K562 (cell line): ENCODE measurements around the gene PLXDC1. TPM values are rescaled to one million over a fixed set of nuclear protein-coding genes. Genes with fewer than 3 reads are reported as not detected.

Experiments
- ATAC-seq: fragments of 200-7000 bp; cut with Tn5 transposase; 3 replicates; pipeline ENCODE4 v1.9.1; 2020; ENCODE audit warnings: moderate library complexity
- BruUV-seq: library from RNA; stranded (reverse); fragments of 400-500 nt; replicated peaks from 2 replicates; lab custom pipeline; 2021; lab: Mats Ljungman, UMichigan
- CTCF ChIA-PET: fragments of 300-600 bp; formaldehyde crosslinking; extraction: SDS; loops from one replicate; lab custom pipeline; 2021; ENCODE audit warnings: low intra/inter-chr PET ratio; lab: Yijun Ruan, JAX
- POLR2A ChIA-PET: fragments of 300-600, 350-650 bp; sonication (Branson Sonifier 250); formaldehyde crosslinking; extraction: SDS; loops from one replicate; lab custom pipeline; 2021; ENCODE audit warnings: antibody characterized with exemption, inconsistent platforms; lab: Yijun Ruan, JAX
- DNase-seq, 4 experiments: peaks; one replicate each; pipeline versions ENCODE4 v3.0.0 to v3.0.0-alpha.2; 2011 to 2018; ENCODE audit warnings: low spot score in 3 of 4, mixed read lengths in 3 of 4; ENCODE audit errors: extremely low read depth in 1 of 4
- FAIRE-seq: peaks from 2 replicates; lab custom pipeline; 2011; peaks lifted over from hg19 to GRCh38; lab: Jason Lieb, UNC
- H2AFZ ChIP-seq: 2 replicates; pipeline ENCODE4 v1.6.0; 2011; ENCODE audit warnings: low read depth, low read length, control low read depth, inconsistent platforms
- H3K27ac ChIP-seq: fragments of 200-600 bp; 3 replicates; pipeline ENCODE4 v1.8.0; 2011; ENCODE audit warnings: low read depth, mild to moderate bottlenecking, control low read depth, inconsistent platforms, low read length, moderate library complexity, mixed read lengths; ENCODE audit errors: extremely low read depth
- H3K27me3 ChIP-seq, 2 experiments: fragments of 300-600 bp in 1 of 2; 2 replicates in 1 of 2; 3 replicates in 1 of 2; pipeline versions ENCODE4 v1.6.0 to v1.8.0; 2011; ENCODE audit warnings: inconsistent platforms in 2 of 2, low read length in 2 of 2, mild to moderate bottlenecking in 1 of 2, mixed read lengths in 1 of 2, moderate library complexity in 1 of 2; ENCODE audit not compliant: control insufficient read depth in 2 of 2, insufficient read depth in 2 of 2
- H3K36me3 ChIP-seq: fragments of 300-600 bp; 3 replicates; pipeline ENCODE4 v1.8.0; 2011; ENCODE audit warnings: mild to moderate bottlenecking, low read length, inconsistent platforms; ENCODE audit not compliant: control insufficient read depth, insufficient read depth
- H3K4me1 ChIP-seq, 2 experiments: fragments of 200-600 bp in 1 of 2; replicated peaks in 1 of 2; 2 replicates in 1 of 2; 3 replicates in 1 of 2; pipeline versions ENCODE4 v1.5.1 to v1.8.0; 2011; ENCODE audit warnings: inconsistent platforms in 2 of 2, low read length in 2 of 2, mild to moderate bottlenecking in 1 of 2, mixed read lengths in 1 of 2, moderate library complexity in 1 of 2; ENCODE audit not compliant: control insufficient read depth in 2 of 2, insufficient read depth in 2 of 2
- H3K4me2 ChIP-seq: 2 replicates; pipeline ENCODE4 v1.6.1; 2011; ENCODE audit warnings: low read length, control low read depth, inconsistent platforms, mixed read lengths; ENCODE audit not compliant: insufficient read depth
- H3K4me3 ChIP-seq: fragments of 200-600 bp; sonication (generic), shearing (Covaris generic); 2 replicates; pipeline ENCODE4 v1.5.1; 2016; ENCODE audit warnings: control low read depth, inconsistent platforms
- H3K79me2 ChIP-seq: fragments of 200-600 bp; 3 replicates; pipeline ENCODE4 v1.8.0; 2011; ENCODE audit warnings: low read length, inconsistent platforms; ENCODE audit not compliant: control insufficient read depth, insufficient read depth
- H3K9ac ChIP-seq, 2 experiments: 2 replicates each; pipeline versions ENCODE4 v1.6.0 to v1.6.1; 2011; ENCODE audit warnings: low read depth in 2 of 2, low read length in 2 of 2, control low read depth in 1 of 2, inconsistent platforms in 1 of 2, mild to moderate bottlenecking in 1 of 2, mixed read lengths in 1 of 2; ENCODE audit not compliant: insufficient read depth in 1 of 2
- H3K9me1 ChIP-seq: one replicate; pipeline ENCODE4 v1.6.0; 2011; ENCODE audit warnings: inconsistent platforms, mild to moderate bottlenecking, low read length, moderate library complexity; ENCODE audit not compliant: control insufficient read depth, insufficient read depth
- H3K9me3 ChIP-seq: replicated peaks from 2 replicates; pipeline ENCODE4 v1.5.1; 2011; ENCODE audit warnings: low read depth, low read length, inconsistent platforms; ENCODE audit not compliant: control insufficient read depth, insufficient read depth
- H4K20me1 ChIP-seq: replicated peaks from 2 replicates; pipeline ENCODE4 v1.6.1; 2011; ENCODE audit warnings: low read length, inconsistent platforms, mixed read lengths; ENCODE audit not compliant: control insufficient read depth, insufficient read depth
- EP400 ChIP-seq: fragments of 450-650 bp; IDR thresholded peaks from 2 replicates; pipeline ENCODE4 v1.6.1; 2017; ENCODE audit warnings: antibody characterized with exemption, mild to moderate bottlenecking, moderate library complexity
- L3MBTL2 ChIP-seq: fragments of 450-650 bp; IDR thresholded peaks from 2 replicates; pipeline ENCODE4 v1.6.1; 2016; ENCODE audit warnings: mild to moderate bottlenecking, moderate library complexity
- MYC ChIP-seq, 2 experiments: fragments of 250-450 bp in 1 of 2; sonication (Bioruptor Pico) in 1 of 2; IDR thresholded peaks; 2 replicates each; pipeline versions ENCODE4 v1.5.1 to v1.6.1; 2012 to 2021; ENCODE audit warnings: low read depth in 2 of 2, borderline replicate concordance in 1 of 2, improper control_type of control experiment in 1 of 2, low read length in 1 of 2, mild to moderate bottlenecking in 1 of 2, moderate library complexity in 1 of 2
- NFE2 ChIP-seq: IDR thresholded peaks from 2 replicates; pipeline ENCODE4 v1.6.1; 2014; ENCODE audit warnings: antibody characterized with exemption, low read depth
- RBBP5 ChIP-seq: fragments of 200-600 bp; sonication (generic); IDR thresholded peaks from 2 replicates; pipeline ENCODE4 v1.6.1; 2012; ENCODE audit warnings: borderline replicate concordance, mild to moderate bottlenecking, low read length, control low read depth, inconsistent platforms; ENCODE audit not compliant: insufficient read depth, poor library complexity, severe bottlenecking
- SIN3A ChIP-seq, 2 experiments: fragments of 150-350 bp in 1 of 2; IDR thresholded peaks; 2 replicates each; pipeline ENCODE4 v1.6.1; 2011 to 2016; ENCODE audit warnings: borderline replicate concordance in 2 of 2, low read depth in 2 of 2, low read length in 2 of 2, mild to moderate bottlenecking in 2 of 2, moderate library complexity in 2 of 2; ENCODE audit not compliant: control insufficient read depth in 1 of 2
- TAF9B ChIP-seq: fragments of 450-650 bp; IDR thresholded peaks from 2 replicates; pipeline ENCODE4 v1.6.1; 2018; ENCODE audit warnings: mild to moderate bottlenecking; ENCODE audit not compliant: partially characterized antibody
- ZNF239 ChIP-seq: fragments of 250-450 bp; sonication (Bioruptor Pico); IDR thresholded peaks from 2 replicates; pipeline ENCODE4 v1.4.0; 2020; ENCODE audit warnings: mild to moderate bottlenecking
- ZNF316 ChIP-seq: fragments of 450-650 bp; IDR thresholded peaks from 2 replicates; pipeline ENCODE4 v1.6.1; 2016
- ZNF75A ChIP-seq: fragments of 450-650 bp; formaldehyde crosslinking; IDR thresholded peaks from 2 replicates; pipeline ENCODE4 v1.4.0; 2020; ENCODE audit warnings: mild to moderate bottlenecking
- WGBS: fragments of 100-300 bp; shearing (Covaris generic); methylation state at CpG from one replicate; pipeline ENCODE4 v1.1.6; 2016; ENCODE audit warnings: low coverage, mixed read lengths; ENCODE audit not compliant: insufficient coverage; ENCODE audit errors: missing lambda C conversion rate; 5-methylcytosine and 5-hydroxymethylcytosine counted together
- in situ Hi-C: fragments of 300-500 bp; cut with MboI; formaldehyde crosslinking; loops from 4 replicates; pipeline ENCODE4 v1.15.0; 2018; ENCODE audit warnings: inconsistent platforms, mixed read lengths
- intact Hi-C: fragments of 100-400 bp; cut with micrococcal nuclease; formaldehyde crosslinking; loops from 2 replicates; pipeline ENCODE4 v1.14.2; 2022
- polyA plus RNA-seq, 8 experiments: library from polyadenylated mRNA; depleted of rRNA in 4 of 8; stranded (reverse) in 5 of 8; unstranded in 3 of 8; fragments of >200 nt; fragmentation: Nextera tagmentation in 2 of 8; fragmentation: Illumina TruSeq in 1 of 8; extraction: Ambion mirVana in 2 of 8; extraction: Trizol in 1 of 8; gene quantifications; 2 replicates each; pipeline versions ENCODE4 v1.2.1 to v1.2.3, GENCODE V29; 2011 to 2014; ENCODE audit warnings: inconsistent platforms in 1 of 8, missing spikeins in 1 of 8
- total RNA-seq, 7 experiments: library from RNA; depleted of rRNA in 6 of 7; stranded (reverse); fragments of >200 nt in 6 of 7; fragmentation: Illumina TruSeq in 2 of 7; extraction: Trizol in 2 of 7; gene quantifications; 2 replicates each; pipeline versions ENCODE4 v1.2.1 to v1.2.3, GENCODE V29; 2011 to 2021; ENCODE audit warnings: low replicate concordance in 1 of 7
- TF ChIP-seq, protein P1 (sequence below): fragments of 200-800 bp; sonication (Bioruptor generic); IDR thresholded peaks from 2 replicates; pipeline ENCODE4 v1.6.1; 2016; ENCODE audit warnings: missing genetic modification characterization, missing compliant biosample characterization

Gene PLXDC1
- total and polyA plus RNA-seq, 9 of the 15 experiments (the other 6 are each of a cell fraction or from before 2014, with no cell fraction given): not detected

GRCh38 chr17:39116224-39116623, 35.2 kb downstream of the PLXDC1 start:
- POLR2A ChIA-PET: interaction anchor here (0.7 kb wide), 3 partner anchors 16 to 734 kb away, joined by 3 to 5 read pairs (median 3); no protein-coding TSS in a partner anchor

GRCh38 chr17:39115135-39115534, 36.3 kb downstream of the PLXDC1 start:
- no TSS peak for BruUV-seq
- Histone ChIP-seq H3K79me2 (no peaks in the 10 kb centered on the region), H3K9me3 (no peaks in the 10 kb centered on the region), H3K9ac (no peak overlapping the region; a peak in 1 of 4 replicates), H3K36me3 (no peaks in the 10 kb centered on the region), H2AFZ (peak overlapping the region; percentile 76; the same call in 1 of the 2 replicates), H3K4me1 (peaks cover 6 to 8% of the 10 kb centered on the region in 2 experiments; a peak in 3 of 5 replicates), H3K27ac (no peak overlapping the region), H3K4me2 (peak overlapping the region; percentile 60), H3K4me3 (no peak overlapping the region), H4K20me1 (no peaks in the 10 kb centered on the region), H3K9me1 (no peaks in the 10 kb centered on the region), H3K27me3 (peaks cover 21 to 62% of the 10 kb centered on the region in 2 experiments)
- in situ Hi-C loops: no loop called here
- ChIA-PET CTCF (no interaction called here), POLR2A (interaction anchor here (0.6 to 1.4 kb wide), 5 partner anchors 10 to 207 kb away, joined by 3 to 5 read pairs (median 4); no protein-coding TSS in a partner anchor)
- intact Hi-C loops: no loop called here
- DNase-seq (peak in 2 of 4 experiments; percentile 27 to 32), FAIRE-seq (peak; percentile 79), ATAC-seq (peak; percentile 72)
- 11% methylated on average over 5 of the region's 5 CpGs for WGBS
- TF ChIP-seq MYC (IDR thresholded peaks at IDR 0.05; ENCODE audit: low read depth, low read length): 0 out of 2 replicates have a peak, but pooled peaks have one; percentile 19
- no peak for TF ChIP-seq MYC (CRISPR knock-in tag; IDR thresholded peaks at IDR 0.05; ENCODE audit: borderline replicate concordance, low read depth)
- TF ChIP-seq SIN3A (IDR thresholded peaks at IDR 0.05; ENCODE audit: borderline replicate concordance in 2 of 2, control insufficient read depth in 1 of 2, low read depth in 2 of 2, low read length in 2 of 2): no peak
- TF ChIP-seq NFE2: peak; percentile 93
- no peak for TF ChIP-seq RBBP5
- TF ChIP-seq, protein P1, sequence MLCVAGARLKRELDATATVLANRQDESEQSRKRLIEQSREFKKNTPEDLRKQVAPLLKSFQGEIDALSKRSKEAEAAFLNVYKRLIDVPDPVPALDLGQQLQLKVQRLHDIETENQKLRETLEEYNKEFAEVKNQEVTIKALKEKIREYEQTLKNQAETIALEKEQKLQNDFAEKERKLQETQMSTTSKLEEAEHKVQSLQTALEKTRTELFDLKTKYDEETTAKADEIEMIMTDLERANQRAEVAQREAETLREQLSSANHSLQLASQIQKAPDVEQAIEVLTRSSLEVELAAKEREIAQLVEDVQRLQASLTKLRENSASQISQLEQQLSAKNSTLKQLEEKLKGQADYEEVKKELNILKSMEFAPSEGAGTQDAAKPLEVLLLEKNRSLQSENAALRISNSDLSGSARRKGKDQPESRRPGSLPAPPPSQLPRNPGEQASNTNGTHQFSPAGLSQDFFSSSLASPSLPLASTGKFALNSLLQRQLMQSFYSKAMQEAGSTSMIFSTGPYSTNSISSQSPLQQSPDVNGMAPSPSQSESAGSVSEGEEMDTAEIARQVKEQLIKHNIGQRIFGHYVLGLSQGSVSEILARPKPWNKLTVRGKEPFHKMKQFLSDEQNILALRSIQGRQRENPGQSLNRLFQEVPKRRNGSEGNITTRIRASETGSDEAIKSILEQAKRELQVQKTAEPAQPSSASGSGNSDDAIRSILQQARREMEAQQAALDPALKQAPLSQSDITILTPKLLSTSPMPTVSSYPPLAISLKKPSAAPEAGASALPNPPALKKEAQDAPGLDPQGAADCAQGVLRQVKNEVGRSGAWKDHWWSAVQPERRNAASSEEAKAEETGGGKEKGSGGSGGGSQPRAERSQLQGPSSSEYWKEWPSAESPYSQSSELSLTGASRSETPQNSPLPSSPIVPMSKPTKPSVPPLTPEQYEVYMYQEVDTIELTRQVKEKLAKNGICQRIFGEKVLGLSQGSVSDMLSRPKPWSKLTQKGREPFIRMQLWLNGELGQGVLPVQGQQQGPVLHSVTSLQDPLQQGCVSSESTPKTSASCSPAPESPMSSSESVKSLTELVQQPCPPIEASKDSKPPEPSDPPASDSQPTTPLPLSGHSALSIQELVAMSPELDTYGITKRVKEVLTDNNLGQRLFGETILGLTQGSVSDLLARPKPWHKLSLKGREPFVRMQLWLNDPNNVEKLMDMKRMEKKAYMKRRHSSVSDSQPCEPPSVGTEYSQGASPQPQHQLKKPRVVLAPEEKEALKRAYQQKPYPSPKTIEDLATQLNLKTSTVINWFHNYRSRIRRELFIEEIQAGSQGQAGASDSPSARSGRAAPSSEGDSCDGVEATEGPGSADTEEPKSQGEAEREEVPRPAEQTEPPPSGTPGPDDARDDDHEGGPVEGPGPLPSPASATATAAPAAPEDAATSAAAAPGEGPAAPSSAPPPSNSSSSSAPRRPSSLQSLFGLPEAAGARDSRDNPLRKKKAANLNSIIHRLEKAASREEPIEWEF (CRISPR knock-in tag): no peak
- no peak for TF ChIP-seq TAF9B
- peak; percentile 50; the same call in 1 of the 2 replicates for TF ChIP-seq L3MBTL2
- no peak for TF ChIP-seq ZNF75A (CRISPR knock-in tag)
- peak; percentile 90 for TF ChIP-seq ZNF316

More at GRCh38 chr17:39116224-39116623, 35.2 kb downstream of the PLXDC1 start:
- H2AFZ ChIP-seq: no peak overlapping the region
- peaks cover 6 to 8% of the 10 kb centered on the region in 2 experiments; a peak in 3 of 5 replicates for H3K4me1 ChIP-seq
- DNase-seq: no peak
- no peak overlapping the region for H3K27ac ChIP-seq
- no peaks in the 10 kb centered on the region for H3K9me3 ChIP-seq
- no TSS peak for BruUV-seq
- no peaks in the 10 kb centered on the region for H4K20me1 ChIP-seq
- no peaks in the 10 kb centered on the region for H3K9me1 ChIP-seq
- H3K4me3 ChIP-seq: no peak overlapping the region
- FAIRE-seq: no peak
- no peak overlapping the region for H3K4me2 ChIP-seq
- intact Hi-C loops (no loop called here), in situ Hi-C loops (no loop called here)
- CTCF ChIA-PET: no interaction called here
- H3K27me3 ChIP-seq: peaks cover 11 to 53% of the 10 kb centered on the region in 2 experiments
- H3K79me2 ChIP-seq: no peaks in the 10 kb centered on the region
- no peak for ATAC-seq
- TF ChIP-seq EP400: no peak
- TF ChIP-seq ZNF239 (CRISPR knock-in tag): peak; percentile 54; the same call in 1 of the 2 replicates
- WGBS: 2% methylated on average over 3 of the region's 3 CpGs
- H3K9ac ChIP-seq: no peak overlapping the region
- no peaks in the 10 kb centered on the region for H3K36me3 ChIP-seq
